Measurements from ENCODE around the gene SIAH2. TPM values are rescaled to one million over a fixed set of nuclear protein-coding genes. Genes with fewer than 3 reads are reported as not detected.

SIAH2 gene
- polyA plus RNA-seq, 1 experiment: 34.2 TPM

DNA sequence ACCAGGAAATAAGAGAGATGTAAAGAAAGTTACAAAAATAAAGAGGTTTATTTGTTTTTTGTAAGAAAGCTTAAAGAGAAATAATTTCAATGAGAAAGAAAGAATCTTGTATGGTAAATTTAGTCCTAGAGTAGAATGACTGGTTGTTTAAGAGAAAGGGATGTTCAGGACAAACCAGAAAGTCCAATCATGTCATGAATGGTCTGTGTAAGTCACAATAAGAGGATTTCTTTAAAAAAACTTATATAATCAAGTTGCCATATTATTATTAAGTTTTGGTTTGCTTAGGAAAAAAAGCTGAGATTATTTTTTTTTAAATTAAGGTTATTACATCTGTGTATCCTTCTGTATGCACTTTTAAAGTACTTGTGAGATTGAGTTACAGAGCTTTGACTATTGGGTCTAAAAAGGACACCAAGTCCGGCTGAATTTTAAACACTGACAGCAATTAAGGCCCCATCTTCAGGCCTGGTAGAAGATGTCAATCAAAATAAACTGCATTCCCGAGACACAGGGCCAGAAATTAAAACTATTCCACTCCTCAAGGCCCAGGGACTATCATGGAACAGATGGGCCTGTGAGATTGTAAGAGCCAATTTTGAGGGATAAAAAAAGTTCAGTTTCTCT is 71.4 kb downstream of the SIAH2 start:
- ChIA-PET POLR2A (no interaction called here), CTCF (no interaction called here)
- no peak overlapping the region for H3K4me3 ChIP-seq (ENCODE audit: low read depth, low read length)
- peaks cover 2% of the 10 kb centered on the region; the same call in 1 of the 2 replicates for H3K27me3 ChIP-seq (ENCODE audit: control insufficient read depth, insufficient read depth, low read length)
- no peak for DNase-seq (ENCODE audit: low read depth)
- TF ChIP-seq, protein P1, sequence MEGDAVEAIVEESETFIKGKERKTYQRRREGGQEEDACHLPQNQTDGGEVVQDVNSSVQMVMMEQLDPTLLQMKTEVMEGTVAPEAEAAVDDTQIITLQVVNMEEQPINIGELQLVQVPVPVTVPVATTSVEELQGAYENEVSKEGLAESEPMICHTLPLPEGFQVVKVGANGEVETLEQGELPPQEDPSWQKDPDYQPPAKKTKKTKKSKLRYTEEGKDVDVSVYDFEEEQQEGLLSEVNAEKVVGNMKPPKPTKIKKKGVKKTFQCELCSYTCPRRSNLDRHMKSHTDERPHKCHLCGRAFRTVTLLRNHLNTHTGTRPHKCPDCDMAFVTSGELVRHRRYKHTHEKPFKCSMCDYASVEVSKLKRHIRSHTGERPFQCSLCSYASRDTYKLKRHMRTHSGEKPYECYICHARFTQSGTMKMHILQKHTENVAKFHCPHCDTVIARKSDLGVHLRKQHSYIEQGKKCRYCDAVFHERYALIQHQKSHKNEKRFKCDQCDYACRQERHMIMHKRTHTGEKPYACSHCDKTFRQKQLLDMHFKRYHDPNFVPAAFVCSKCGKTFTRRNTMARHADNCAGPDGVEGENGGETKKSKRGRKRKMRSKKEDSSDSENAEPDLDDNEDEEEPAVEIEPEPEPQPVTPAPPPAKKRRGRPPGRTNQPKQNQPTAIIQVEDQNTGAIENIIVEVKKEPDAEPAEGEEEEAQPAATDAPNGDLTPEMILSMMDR (IDR thresholded peaks at IDR 0.05; ENCODE audit: insufficient read depth, low read depth, low read length): no peak
- H3K36me3 ChIP-seq (ENCODE audit: control insufficient read depth, insufficient read depth, low read length): no peaks in the 10 kb centered on the region

Other genes with a start within 250 kb of the SIAH2 start
- gene SERP1, start 216.7 kb downstream of the SIAH2 start, polyA plus RNA-seq (2011; rRNA removed): 86.5 and 96.3 TPM in 2 replicates
- gene EIF2A, start 216.4 kb downstream of the SIAH2 start, polyA plus RNA-seq (2011; rRNA removed): 53.1 and 90.6 TPM in 2 replicates
- 321 and 541 TPM in 2 replicates for gene SELENOT, start 159.8 kb downstream of the SIAH2 start, polyA plus RNA-seq (2011; rRNA removed)
- gene ERICH6, start 59.2 kb downstream of the SIAH2 start, polyA plus RNA-seq (2011; rRNA removed): not detected in 2 replicates
- gene MINDY4B, start 142.3 kb upstream of the SIAH2 start, polyA plus RNA-seq (2011; rRNA removed): not detected in 2 replicates
- gene CLRN1, start 209.6 kb upstream of the SIAH2 start, polyA plus RNA-seq (2011; rRNA removed): not detected in 2 replicates

All from BJ (cell line).